Activated CD8-positive, alpha-beta T cell treated with anti-CD3 and anti-CD28 coated beads for 36 hours (primary cell): ENCODE results near the gene RGR. TPM values are rescaled to one million over a fixed set of nuclear protein-coding genes. Genes with fewer than 3 reads are reported as not detected.
A peak's percentile ranks its signal among the peaks of the same experiment; 100 is the strongest.

ENCODE experiments used
- ATAC-seq: fragments of 200-7000 bp; cut with Tn5 transposase; one replicate; pipeline ENCODE4 v1.10.0; 2021; ENCODE audit warnings: mild to moderate bottlenecking, moderate library complexity
- CTCF ChIA-PET: fragments of 350-600 bp; sonication (Branson Sonifier 250); formaldehyde crosslinking; loops from one replicate; lab custom pipeline; 2021; ENCODE audit warnings: antibody characterized with exemption; lab: Charles Lee
- POLR2A ChIA-PET: fragments of 350-600 bp; sonication (Branson Sonifier 250); formaldehyde crosslinking; loops from one replicate; lab custom pipeline; 2021; ENCODE audit warnings: antibody characterized with exemption; lab: Charles Lee
- DNase-seq: peaks from one replicate; pipeline ENCODE4 v3.0.0-alpha.2; 2020
- H3K27ac Mint-ChIP-seq: one replicate; pipeline ENCODE4 v1.8.0; 2021; ENCODE audit warnings: mild to moderate bottlenecking, mixed read lengths
- H3K27me3 Mint-ChIP-seq: one replicate; pipeline ENCODE4 v1.8.0; 2021; ENCODE audit warnings: mixed read lengths
- H3K36me3 Mint-ChIP-seq: one replicate; pipeline ENCODE4 v1.8.0; 2021; ENCODE audit warnings: low read depth, mixed read lengths
- H3K4me1 Mint-ChIP-seq: one replicate; pipeline ENCODE4 v1.8.0; 2021; ENCODE audit warnings: low read depth, mixed read lengths
- H3K4me3 Mint-ChIP-seq: one replicate; pipeline ENCODE4 v1.8.0; 2021; ENCODE audit warnings: mild to moderate bottlenecking, moderate library complexity, mixed read lengths
- H3K9me3 Mint-ChIP-seq: one replicate; pipeline ENCODE4 v1.8.0; 2021; ENCODE audit warnings: mixed read lengths
- CTCF ChIP-seq: fragments of 200-600 bp; IDR thresholded peaks from one replicate; pipeline ENCODE4 v1.8.0; 2022; ENCODE audit warnings: antibody characterized with exemption, mild to moderate bottlenecking
- intact Hi-C: fragments of 100-400 bp; cut with micrococcal nuclease; formaldehyde crosslinking; loops from one replicate; pipeline ENCODE4 v1.10.0; 2022
- total RNA-seq, 2 experiments: library from RNA; stranded (reverse); gene quantifications; one replicate each; pipeline ENCODE4 v1.2.3, GENCODE V29; 2021

Gene RGR
- total RNA-seq, 2 experiments from 2014 or later: not detected

GRCh38 chr10:84211566-84211965, 33.3 kb upstream of the RGR start:
- ChIA-PET CTCF (interaction anchor here (1.2 to 4.9 kb wide), 4 partner anchors 13 to 326 kb away, joined by 3 to 46 read pairs (median 4); partner anchors contain the start of gene LRIT2), POLR2A (no interaction called here)
- intact Hi-C loops: no loop called here
- no peak for ATAC-seq
- H3K27me3 Mint-ChIP-seq: peaks cover 3% of the 10 kb centered on the region
- H3K4me1 Mint-ChIP-seq: no peaks in the 10 kb centered on the region
- DNase-seq: no peak
- no peak overlapping the region for H3K4me3 Mint-ChIP-seq
- no peak overlapping the region for H3K27ac Mint-ChIP-seq
- TF ChIP-seq CTCF: no peak
- no peaks in the 10 kb centered on the region for H3K36me3 Mint-ChIP-seq
- H3K9me3 Mint-ChIP-seq: no peaks in the 10 kb centered on the region

DNA sequence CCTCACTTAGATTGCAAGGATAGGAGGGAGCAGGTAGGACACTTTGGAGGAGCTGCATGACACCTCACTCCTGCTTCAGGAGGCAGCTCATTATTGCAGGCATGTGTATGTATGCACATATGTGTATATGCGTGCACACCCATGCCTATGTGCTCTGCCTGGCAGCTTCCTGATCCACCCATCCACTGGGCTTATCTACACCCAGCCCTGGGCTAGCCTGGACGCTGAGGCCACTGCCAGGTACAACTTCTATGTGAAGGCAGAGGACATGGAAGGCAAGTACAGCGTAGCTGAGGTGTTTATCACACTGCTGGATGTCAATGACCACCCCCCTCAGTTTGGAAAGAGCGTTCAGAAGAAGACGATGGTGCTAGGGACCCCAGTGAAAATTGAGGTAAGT, 32.8 kb upstream of the RGR start:
- ChIA-PET CTCF (interaction anchor here (0.6 to 4.9 kb wide), 5 partner anchors 10 to 325 kb away, joined by 3 to 46 read pairs (median 3); partner anchors contain the start of gene LRIT2), POLR2A (no interaction called here)
- no peaks in the 10 kb centered on the region for H3K36me3 Mint-ChIP-seq
- DNase-seq: no peak
- H3K4me3 Mint-ChIP-seq: no peak overlapping the region
- intact Hi-C loops: no loop called here
- no peaks in the 10 kb centered on the region for H3K9me3 Mint-ChIP-seq
- H3K4me1 Mint-ChIP-seq: no peaks in the 10 kb centered on the region
- TF ChIP-seq CTCF: no peak
- ATAC-seq: no peak
- H3K27me3 Mint-ChIP-seq: peaks cover 3% of the 10 kb centered on the region
- no peak overlapping the region for H3K27ac Mint-ChIP-seq

DNA sequence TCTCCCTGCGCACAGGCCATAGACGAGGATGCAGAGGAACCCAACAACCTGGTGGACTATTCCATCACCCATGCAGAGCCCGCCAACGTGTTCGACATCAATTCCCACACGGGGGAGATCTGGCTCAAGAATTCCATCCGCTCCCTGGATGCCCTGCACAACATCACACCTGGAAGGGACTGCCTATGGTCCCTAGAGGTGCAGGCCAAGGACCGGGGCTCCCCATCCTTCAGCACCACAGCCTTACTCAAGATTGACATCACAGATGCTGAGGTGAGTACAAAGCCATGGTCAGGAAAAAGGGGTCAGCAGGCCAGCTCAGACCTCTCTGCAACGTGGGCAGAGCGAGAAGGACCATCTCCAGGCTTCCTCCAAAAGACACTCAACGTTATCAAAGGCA, 31.8 kb upstream of the RGR start:
- no peaks in the 10 kb centered on the region for H3K9me3 Mint-ChIP-seq
- H3K4me1 Mint-ChIP-seq: no peaks in the 10 kb centered on the region
- no peaks in the 10 kb centered on the region for H3K36me3 Mint-ChIP-seq
- TF ChIP-seq CTCF: no peak
- no peak overlapping the region for H3K27ac Mint-ChIP-seq
- intact Hi-C loops: no loop called here
- ATAC-seq (no peak), DNase-seq (no peak)
- H3K4me3 Mint-ChIP-seq: no peak overlapping the region
- CTCF ChIA-PET: interaction anchor here (4.9 kb wide), 1 partner anchor 66 kb away, joined by 46 read pairs; no protein-coding TSS in a partner anchor
- POLR2A ChIA-PET: no interaction called here
- no peaks in the 10 kb centered on the region for H3K27me3 Mint-ChIP-seq

GRCh38 chr10:84214046-84214572, 30.7 kb upstream of the RGR start:
- DNase-seq: no peak
- Mint-ChIP-seq H3K9me3 (peaks cover 2% of the 10 kb centered on the region), H3K27me3 (no peaks in the 10 kb centered on the region), H3K36me3 (peaks cover under 1% of the 10 kb centered on the region), H3K4me1 (no peaks in the 10 kb centered on the region), H3K27ac (no peak overlapping the region), H3K4me3 (no peak overlapping the region)
- intact Hi-C loops: no loop called here
- no peak for ATAC-seq
- POLR2A ChIA-PET: no interaction called here
- CTCF ChIA-PET: interaction anchor here (0.7 to 4.9 kb wide), 20 partner anchors 8 to 326 kb away, joined by 3 to 46 read pairs (median 4); partner anchors contain the start of gene GHITM
- no peak for TF ChIP-seq CTCF

GRCh38 chr10:84214612-84215235, 30.1 kb upstream of the RGR start:
- H3K9me3 Mint-ChIP-seq: peaks cover 8% of the 10 kb centered on the region
- TF ChIP-seq CTCF: peak; percentile 30
- ATAC-seq (peak; percentile 80), DNase-seq (peak; percentile 52)
- H3K4me3 Mint-ChIP-seq: no peak overlapping the region
- peaks cover 4% of the 10 kb centered on the region for H3K36me3 Mint-ChIP-seq
- no peak overlapping the region for H3K27ac Mint-ChIP-seq
- ChIA-PET POLR2A (no interaction called here), CTCF (interaction anchor here (0.6 to 4.9 kb wide), 25 partner anchors 9 to 326 kb away, joined by 3 to 46 read pairs (median 4); partner anchors contain the start of gene GHITM)
- H3K4me1 Mint-ChIP-seq: no peaks in the 10 kb centered on the region
- intact Hi-C loops: no loop called here
- H3K27me3 Mint-ChIP-seq: no peaks in the 10 kb centered on the region
